NCI-H748 (cell line): ENCODE results near the gene ADARB2.
A peak's percentile ranks its signal among the peaks of the same experiment; 100 is the strongest.

Source experiments
- DNase-seq: peaks from one replicate; lab custom pipeline; 2025; ENCODE audit not compliant: unreplicated experiment; lab: John Stamatoyannopoulos, UW

Gene ADARB2

DNA sequence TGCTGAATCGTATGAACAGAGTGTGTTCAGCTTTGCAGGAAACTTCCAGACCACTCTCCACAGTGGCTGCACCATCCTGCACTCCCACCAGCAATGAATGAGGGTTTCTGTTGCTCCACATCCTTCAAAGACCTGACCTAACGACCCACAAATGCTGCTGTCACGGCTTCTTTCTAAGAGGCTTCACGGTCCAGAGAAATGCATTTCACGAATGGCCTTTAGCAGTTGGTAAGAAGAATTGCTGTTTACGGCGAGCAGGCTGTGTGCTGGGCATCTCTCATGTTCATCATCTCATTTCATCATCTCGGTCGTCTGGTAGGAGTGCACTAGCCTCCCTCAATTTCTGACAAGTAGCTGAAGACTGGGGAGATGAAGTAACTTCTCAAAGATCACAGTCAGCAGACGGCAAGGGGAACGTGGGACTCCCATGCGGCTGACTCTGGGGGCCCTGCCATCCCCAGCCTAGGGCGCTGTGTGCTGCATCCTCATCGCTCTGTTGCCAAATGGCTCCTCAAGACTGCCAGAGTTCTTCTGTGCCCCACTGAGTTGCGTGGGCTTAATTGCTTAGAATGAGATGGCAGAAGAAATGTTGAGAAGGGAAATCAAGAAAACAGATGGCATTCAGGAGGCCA is 72.9 kb downstream of the ADARB2 start:
- no peak for DNase-seq

DNA sequence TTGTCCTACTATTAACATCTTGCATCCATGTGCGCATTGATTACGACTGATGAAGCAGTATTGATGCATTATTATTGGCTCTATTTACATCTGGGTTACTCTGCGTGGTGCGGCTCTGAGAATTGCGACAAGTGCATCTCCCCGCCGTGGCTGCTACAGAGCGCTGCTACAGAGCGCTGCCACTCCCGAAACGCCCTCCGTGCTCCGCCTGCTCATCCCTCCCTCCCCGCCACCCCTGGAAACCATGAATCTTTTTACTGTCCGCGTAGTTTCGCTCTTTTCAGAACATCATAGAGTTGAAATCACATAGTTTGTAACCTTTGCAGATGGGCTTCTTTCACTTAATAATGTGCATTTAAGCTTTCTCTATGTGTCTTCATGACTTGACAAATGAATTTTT is 74.1 kb downstream of the ADARB2 start:
- no peak for DNase-seq

DNA sequence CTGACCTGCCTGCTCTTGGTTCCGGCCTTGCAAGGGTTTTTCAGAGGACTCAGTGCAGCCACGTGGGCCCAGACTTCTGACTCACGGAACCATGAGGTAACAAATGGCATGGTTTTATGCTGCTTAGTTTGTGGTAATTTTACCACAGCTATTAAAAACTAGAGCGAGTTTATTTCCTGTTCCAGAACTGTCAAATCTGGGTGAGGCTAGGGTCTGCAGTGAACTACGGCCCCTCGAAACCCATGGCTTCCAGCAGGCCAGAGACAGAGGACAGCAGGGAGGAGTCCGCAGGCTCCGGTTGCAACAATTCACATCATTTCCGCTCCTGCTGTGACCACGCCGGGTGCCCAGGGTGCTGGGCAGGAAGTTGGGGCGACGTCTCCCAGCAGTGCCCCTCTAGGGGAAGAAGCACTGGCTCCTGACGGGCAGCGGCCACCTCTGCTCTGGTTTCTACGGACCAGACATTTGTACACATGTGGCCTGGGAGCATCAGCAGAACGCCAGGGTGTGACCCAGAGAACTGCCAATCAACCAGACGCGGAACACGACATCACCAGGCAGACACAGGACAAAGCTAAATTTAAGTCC is 74.8 kb downstream of the ADARB2 start:
- no peak for DNase-seq

DNA sequence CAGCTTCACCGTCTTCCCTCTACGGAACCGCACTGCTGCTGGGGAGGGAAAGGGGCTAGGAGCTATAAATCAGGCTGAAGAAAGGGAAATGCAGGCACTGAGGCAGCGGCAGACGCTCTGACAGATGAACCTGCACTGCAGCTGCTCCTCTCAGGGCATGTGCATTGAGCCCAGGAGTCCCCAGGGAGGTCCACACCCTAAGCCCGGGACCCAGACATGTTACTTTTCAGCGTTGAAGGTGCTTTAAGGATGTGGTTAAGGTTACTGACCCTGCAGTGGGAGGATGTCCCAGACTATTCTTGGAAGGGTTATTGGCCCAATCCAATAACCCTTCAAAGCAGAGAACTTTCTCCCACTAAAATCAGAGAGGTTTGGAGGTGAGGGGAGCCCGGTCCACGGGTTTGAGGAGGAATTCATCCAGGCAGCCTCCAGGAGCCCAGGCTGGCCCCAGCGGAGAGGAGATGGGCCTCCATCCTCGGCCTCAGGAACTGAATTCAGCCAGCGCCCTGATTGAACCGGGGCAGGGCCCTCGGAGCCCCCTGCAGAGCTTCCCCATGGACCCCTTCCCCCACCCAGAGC is 75.4 kb downstream of the ADARB2 start:
- no peak for DNase-seq

DNA sequence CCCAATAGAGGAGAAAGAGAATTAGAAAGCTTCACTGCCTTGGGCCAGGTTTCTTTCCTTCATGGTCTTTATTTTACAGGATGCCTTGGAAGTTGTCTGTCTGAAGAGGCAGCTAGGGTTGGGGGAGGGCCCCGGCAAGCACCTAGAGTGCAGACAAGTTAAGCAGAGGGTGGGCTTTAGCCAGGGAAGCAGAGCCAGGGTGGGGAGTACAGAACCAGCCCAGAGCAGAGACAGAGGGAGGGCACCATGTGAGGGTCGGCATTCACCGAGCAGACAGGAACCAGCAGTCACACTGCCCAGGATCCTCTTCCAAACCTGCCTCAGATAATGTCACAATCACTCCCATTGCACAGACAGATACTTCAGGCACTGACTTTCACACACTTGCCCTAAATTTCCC is 75.9 kb downstream of the ADARB2 start:
- no peak for DNase-seq

DNA sequence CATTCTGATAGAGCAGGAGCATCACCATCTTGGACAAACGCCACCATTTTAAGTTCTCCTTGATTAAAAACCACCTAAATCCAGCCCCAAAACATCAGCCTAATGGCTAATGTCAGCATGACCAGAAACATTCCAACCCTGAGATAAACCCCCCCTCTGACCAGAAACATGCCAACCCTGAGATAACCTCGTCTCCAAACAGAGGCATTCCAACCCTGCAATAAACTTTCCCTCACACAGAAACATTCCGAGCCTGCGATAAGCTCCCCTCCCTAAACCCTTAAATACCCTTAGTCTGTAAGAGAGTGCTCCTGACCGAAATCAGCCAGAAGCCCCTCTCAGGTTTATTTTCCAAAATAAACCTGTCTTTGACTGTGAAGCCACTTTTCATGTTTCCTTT is 76.5 kb downstream of the ADARB2 start:
- no peak for DNase-seq

DNA sequence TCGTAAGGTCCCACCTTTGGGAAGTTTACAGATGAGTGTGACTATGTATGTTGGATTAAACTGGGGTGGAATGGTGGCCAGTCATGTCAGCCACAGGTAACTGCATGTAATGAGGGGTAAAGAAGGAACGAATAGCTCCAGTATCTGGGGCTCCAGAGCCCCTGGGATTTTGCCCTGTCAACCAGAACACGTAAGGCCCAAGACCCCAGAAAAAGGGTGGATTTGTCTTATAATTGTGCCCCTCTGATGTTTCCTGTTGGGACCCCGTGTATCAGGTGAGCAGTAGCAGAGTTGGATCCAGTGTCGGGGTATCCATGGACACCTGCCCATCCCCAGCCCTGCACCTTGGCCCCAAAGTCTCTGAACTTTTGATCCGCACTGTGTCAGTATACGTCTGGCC is 76.9 kb downstream of the ADARB2 start:
- DNase-seq, result no peak

DNA sequence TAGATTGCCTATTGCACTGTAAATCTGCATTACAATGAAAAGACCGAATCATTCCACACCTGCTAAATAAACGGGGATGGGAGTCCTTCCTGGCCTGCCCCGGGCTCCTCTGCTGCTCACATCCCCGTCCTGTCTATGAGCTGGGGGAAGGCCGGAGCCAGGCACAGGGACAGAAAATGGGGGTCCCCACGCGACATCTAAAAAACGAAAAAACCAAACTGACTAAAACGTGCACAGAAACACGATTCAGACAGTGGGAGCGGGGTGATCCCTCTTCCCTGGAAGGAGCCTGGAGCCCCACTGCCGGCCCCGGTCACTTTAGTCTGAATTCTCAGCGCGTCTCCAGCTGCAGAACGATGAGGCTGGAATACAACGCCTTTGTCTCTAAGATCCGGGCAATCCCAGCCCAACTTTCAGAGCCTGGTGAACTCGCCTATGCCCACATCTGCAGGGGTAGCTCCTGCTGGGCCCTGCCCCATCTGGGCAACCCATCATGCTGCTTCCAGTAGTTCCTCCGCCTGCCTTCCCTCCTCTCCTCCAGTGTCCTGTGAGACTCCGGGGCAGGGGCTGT is 78.0 kb downstream of the ADARB2 start:
- DNase-seq, result no peak

DNA sequence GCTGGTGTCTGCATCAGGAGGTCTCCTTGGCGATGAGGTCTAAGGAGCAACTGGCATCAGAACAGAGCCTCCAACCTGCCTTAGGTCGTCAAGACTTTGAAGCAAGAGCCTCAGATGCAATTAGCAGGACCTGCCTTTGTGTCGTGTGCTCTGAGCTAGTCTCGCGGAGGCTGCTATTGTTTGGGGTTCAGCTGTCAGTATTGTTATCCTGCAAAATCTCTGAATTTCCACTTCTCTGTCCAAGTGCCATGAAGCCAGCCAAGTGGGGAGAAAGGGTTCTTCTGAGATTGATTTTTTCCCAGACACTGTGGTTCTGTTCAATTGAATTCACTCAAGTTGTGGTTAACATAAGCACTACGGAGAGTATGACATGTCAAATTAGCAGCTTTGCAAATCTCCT is 78.7 kb downstream of the ADARB2 start:
- no peak for DNase-seq

DNA sequence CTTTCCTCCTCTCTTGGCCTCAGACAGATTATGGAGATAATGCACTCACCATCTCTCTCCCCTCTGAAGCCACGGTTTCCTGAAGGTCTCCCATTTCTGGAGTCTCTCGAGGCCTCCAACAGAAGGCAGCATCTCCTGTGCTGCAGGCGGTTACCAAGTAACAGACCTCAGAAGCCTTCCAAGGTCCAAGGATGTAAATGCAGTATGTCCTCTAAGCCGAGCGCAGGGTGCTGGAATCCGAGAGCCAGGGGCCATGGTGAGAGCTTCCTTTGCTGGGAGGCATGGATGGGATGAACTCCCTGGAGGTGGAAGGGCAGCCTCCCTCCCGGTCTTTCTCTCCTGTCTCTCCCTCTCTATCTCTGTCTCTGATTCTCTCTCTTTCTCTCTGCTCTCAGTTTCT is 79.8 kb downstream of the ADARB2 start:
- DNase-seq, result no peak

DNA sequence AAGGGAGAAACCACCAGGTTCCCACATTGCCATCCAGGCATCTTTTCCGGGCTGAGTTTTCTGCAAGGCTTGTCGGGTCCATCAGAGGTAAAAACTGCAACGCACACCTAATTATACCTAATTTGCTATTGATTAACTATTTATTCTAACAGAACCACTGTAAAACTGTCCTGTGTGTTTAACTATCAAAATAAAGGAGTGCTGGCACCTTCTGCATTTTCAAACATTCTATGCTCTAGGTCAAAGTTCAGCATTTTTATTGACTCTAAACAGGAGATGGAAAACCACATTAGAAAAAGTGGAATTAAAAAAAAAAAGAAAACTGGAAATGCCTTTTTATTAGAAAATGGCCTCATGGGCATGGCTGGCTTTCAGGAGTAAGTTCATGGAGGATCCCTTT is 82.0 kb downstream of the ADARB2 start:
- peak; percentile 22 for DNase-seq

DNA sequence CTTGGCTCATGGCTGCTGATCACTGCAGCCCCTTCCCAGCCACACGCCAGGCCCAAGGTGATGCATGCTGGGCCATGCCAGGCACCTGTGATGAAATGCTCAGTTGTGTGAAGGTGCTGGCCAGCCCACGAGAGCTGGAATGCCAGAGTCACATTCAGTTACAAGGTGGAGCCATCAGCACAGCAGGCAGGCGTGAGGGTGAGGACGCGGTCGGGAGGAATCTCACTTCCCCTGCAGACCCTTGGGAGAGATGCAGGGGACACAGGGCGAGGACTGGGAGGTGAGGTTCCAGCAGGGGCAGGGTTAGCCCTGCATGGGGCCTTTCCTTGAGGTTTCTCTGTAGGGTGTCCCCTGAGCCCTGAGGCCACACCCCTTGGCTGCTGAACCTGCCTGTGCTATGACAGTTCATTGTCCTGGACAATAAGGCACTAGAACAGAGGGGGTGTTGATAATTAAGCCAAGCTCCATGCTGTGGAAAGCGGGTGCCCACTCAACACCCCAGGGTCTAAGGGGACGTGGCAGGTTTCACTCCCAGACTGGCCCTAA is 82.4 kb downstream of the ADARB2 start:
- DNase-seq, result peak; percentile 22

DNA sequence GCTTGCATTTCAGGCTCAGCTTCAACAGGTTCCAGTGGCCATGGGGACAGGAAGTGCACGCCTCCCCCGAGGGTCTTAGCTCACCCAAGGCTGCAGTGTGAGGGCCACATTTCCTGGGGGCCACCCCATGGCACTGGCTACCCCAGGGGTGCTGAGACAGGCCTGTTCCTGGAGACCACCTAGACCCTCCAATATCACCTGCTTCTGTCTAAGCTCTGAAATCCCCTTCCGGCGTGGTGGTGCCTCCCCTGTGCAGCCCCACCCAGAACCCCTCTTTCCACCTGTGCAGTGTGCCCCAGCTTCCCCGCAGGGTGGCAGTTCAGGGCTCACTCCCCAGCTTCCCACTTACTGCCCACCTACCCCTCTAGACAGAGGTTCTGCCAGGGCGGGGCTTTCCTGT is 83.1 kb downstream of the ADARB2 start:
- DNase-seq, result no peak

DNA sequence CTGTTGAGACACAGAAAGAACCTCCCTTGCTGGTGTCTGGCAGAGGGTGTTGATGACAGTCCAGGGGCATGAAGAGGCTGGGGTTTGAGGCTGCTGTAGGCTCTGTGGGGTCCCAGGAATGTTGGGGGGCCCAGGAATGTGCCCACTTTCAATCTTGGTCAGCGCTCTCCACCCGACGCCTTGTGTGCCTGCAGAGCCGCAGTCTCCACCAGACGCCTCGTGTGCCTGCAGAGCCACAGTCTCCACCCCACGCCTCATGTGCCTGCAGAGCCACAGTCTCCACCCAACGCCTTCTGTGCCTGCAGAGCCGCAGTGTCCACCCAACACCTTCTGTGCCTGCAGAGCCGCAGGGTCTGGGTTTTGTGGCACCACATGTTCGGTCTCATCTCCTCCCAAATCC is 84.0 kb downstream of the ADARB2 start:
- no peak for DNase-seq

DNA sequence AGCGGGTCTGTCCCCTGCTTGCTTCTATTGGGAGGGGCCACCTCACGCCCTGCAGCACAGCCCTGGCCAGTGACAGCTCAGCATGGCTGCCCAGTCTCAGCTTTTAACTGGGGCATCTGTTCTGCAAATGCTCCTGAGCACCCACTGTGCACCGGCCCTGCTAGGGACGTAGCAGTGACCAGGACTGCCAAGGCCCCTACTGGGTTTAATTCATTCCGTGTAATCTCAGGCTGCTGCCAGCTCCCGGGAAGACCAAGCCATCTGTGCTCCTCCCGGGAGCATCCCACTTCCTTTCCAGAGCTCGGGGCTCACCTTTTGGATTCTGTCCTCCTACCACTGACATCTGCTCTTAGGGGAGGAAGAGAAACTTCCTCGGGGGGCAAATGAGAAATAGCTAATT is 85.2 kb downstream of the ADARB2 start:
- no peak for DNase-seq

DNA sequence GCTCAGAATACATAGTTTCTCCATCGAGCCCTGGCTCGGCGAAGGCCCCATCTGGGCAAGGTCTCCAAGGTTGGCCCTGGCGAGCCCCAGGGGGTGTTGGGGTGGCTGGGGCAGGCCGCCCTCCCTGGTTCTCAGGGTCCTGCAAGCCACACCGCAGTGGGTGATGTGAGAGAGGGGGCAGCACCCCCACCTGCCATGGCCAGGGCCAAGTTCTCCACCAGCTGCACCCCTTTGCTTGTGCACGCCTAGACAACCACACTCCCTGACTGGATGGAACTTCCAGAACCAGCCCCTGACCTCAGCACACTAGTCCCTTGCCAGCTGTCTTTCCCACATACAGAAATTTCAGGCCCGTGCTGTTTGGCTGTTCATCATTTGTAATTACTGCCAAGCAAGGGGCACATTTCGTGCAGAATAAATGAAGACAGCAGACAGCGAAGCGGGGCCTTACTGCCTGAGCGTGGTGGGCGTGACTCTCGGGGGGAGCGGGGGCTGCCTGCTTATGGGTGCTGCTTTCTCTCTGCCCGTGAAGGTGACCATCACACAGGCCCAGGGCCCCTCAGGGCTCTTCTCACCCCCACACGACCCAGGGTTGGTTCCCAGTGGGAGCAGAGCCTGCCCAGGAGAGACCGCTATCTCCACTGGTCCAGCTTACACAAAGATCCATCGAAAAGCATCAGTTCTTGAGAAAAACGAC is 85.9 kb downstream of the ADARB2 start:
- no peak for DNase-seq

DNA sequence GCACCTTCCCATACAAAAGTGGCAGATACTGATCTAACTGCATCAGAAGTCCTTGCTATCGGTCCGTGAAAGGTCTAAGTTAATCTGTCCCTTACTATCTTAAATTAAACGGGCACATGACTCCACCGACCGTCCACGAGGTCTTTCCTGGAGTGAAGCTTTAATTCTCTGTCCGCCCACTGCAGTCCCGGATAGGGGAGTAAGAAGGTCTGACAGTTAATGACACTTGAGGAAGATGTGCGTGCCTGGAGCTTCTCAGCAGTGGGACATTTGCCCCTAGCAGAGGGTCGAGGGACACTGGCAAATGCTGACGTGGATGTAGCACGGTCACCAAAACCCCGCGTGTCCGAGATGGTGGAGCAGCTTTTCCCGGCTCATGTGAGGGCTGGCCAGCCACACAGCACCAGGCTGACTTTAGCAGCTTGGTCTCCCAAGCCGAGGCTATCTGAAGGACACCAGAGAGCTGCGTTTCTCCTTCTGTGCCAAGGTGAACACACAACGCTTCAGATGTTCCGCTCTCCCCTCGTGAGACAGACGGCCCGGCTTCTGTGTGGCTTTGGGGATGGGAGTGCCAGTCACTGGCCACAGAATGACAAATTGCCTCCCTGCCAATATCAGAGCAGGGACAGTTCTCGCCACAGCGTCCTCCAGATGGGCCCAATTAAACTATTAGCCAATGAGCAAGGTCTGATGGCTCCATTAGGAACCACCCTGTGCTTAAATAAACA is 86.6 kb downstream of the ADARB2 start:
- no peak for DNase-seq

DNA sequence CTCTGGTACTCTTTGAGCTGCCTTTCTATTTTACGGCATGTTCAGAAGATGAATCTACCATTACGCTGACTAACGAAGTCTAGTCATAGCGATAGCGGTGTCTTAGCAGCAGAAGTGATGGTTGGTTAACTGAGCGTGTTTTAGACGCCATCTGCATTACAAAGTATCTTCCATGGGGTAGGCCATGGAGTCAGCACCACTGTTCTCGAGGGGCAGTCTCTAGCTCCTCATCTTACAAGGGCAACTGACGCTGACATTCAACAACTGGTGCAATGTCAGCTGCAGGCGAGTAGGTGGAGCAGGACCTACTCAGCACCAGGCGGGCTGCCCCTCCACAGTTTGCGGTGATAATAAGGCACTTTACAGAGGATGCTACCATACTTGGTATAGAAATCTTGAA is 88.7 kb downstream of the ADARB2 start:
- no peak for DNase-seq

DNA sequence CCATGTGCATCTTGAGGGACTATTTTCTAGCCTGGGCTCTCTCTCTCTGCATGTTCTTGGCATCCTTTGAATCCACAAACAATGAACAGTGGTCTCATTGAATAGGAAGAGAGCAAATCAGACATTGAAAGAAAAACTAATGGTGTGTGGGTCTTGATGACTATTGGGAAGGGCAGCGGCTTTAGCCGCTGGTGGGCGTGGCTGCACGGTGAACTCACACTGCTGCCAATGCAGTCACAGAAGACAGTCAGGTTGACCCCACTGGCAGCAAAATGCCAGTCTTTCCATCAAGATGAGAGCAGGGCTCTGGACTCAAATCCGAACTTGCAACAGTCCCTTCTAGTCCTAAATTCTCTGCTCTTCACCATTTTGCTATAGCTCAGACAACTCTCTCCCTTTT is 91.0 kb downstream of the ADARB2 start:
- DNase-seq, result no peak

DNA sequence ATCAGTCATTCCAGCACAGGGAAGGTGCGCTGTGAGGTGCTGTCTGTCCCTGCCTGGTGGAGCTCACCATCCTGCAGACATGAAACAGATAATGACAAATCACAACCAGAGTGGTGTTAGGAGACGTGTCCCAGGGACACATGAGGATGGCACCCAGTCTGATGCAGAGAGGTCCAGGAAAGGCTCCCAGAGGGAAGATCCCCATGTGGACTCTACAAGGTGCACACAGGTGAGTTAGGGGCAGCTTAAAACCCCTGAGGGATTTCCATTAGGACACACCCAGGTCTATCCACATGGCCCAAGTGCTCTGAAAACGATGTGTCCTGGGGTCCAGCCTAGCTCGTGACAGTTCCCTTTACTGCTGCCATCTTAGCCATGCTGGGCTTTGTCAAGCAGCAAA is 91.4 kb downstream of the ADARB2 start:
- DNase-seq, result no peak

DNA sequence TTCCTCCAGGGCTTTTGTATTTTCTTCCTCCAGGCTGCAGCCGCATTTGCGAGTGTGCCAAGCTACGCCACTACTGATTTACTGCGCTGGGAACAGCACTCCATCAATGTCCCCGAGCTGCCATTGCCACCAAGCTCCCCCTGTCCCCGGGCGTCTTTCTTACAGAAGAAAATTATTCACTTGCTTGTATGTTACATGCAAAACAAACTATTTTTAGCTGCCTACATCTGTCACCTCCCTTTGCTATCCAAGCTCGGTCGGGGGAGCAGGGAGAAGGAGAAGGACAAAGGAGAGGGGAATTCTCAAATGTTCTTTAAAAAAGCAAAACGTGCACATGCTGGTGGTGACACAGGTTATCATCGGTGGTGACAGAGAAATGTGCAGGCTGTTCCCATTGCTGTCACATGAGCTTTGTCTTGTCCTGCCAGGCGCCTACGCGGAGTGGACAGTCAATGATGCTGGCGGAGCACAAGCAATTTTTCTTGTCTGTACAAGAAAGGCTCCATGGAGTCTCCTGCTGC is 93.1 kb downstream of the ADARB2 start:
- peak; percentile 38 for DNase-seq
